ENCODE data around the gene ZNF814. TPM values are rescaled to one million over a fixed set of nuclear protein-coding genes. Genes with fewer than 3 reads are reported as not detected.
A peak's percentile ranks its signal among the peaks of the same experiment; 100 is the strongest.
"Not testable (repeated sequence)": the region's sequence is repeated elsewhere in the genome, so short reads cannot be mapped to it uniquely, and the experiment has no call there.

Gene ZNF814
- total RNA-seq, 1 experiment from 2014 or later: 4.8 TPM

- ATAC-seq (peak; percentile 100), DNase-seq (ENCODE audit: low read depth, low spot score) (peak; percentile 91)
- Histone ChIP-seq H3K9me3 (ENCODE audit: control insufficient read depth, insufficient read depth, low read depth, low read length) (peaks cover 25% of the 10 kb centered on the region; the same call in 1 of the 2 replicates), H3K27ac (ENCODE audit: low read length) (peak within 1 kb of the TSS; percentile 91), H3K4me3 (ENCODE audit: low read depth in 2 of 2, low read length in 2 of 2) (peak within 1 kb of the TSS; percentile 86 to 88)
- TSS peak; percentile 81 for BruUV-seq (replicated peaks)
- CTCF ChIA-PET: interaction anchor here (0.7 kb wide), 1 partner anchor 253 kb away, joined by 3 read pairs; no protein-coding TSS in a partner anchor
- POLR2A ChIA-PET: interaction anchor here (0.6 to 0.7 kb wide), 2 partner anchors 235 to 252 kb away, joined by 3 to 5 read pairs; partner anchors contain the start of gene ZNF551
- in situ Hi-C loops (cut with HindIII; ENCODE audit: low pct_unique_long_range_greater_than_20kb, low sequenced_read_pairs); H3K27me3 ChIP-seq (ENCODE audit: control insufficient read depth, insufficient read depth, low read length); H3K4me1 ChIP-seq (ENCODE audit: control insufficient read depth, insufficient read depth, low read length); H3K36me3 ChIP-seq (ENCODE audit: control insufficient read depth, insufficient read depth, low read length); intact Hi-C loops (cut with micrococcal nuclease; ENCODE audit: unreplicated experiment): not testable (repeated sequence)
- TF ChIP-seq POLR2AphosphoS5 (IDR thresholded peaks at IDR 0.05; ENCODE audit: low read depth, low read length): peak; percentile 88
- peak; percentile 77 for TF ChIP-seq CTCF (IDR thresholded peaks at IDR 0.05)
- 0 out of 2 replicates have a peak, but pooled peaks have one; percentile 55 for TF ChIP-seq SIN3A (IDR thresholded peaks at IDR 0.05; ENCODE audit: borderline replicate concordance, insufficient read depth, low read depth, low read length)
Measured at GRCh38 chr19:57916168-57916995, 27.5 kb upstream of the ZNF814 start, which contains the start of gene ZNF417. TSS of gene ZNF417 (minus strand) at chr19:57916592. CDS start at chr19:57916411, 181 bp downstream.

- no peak overlapping the region for H3K4me3 ChIP-seq (ENCODE audit: low read depth in 2 of 2, low read length in 2 of 2)
- intact Hi-C loops (cut with micrococcal nuclease; ENCODE audit: unreplicated experiment) (no loop called here), in situ Hi-C loops (cut with HindIII; ENCODE audit: low pct_unique_long_range_greater_than_20kb, low sequenced_read_pairs) (no loop called here)
- no peak for TF ChIP-seq CTCF (IDR thresholded peaks at IDR 0.05)
- TF ChIP-seq TCF7L2 (IDR thresholded peaks at IDR 0.05; ENCODE audit: low read depth, low read length): no peak
- TF ChIP-seq POLR2AphosphoS5 (IDR thresholded peaks at IDR 0.05; ENCODE audit: low read depth, low read length): no peak
- H3K4me1 ChIP-seq (ENCODE audit: control insufficient read depth, insufficient read depth, low read length): no peaks in the 10 kb centered on the region; the same call in 1 of the 2 replicates
- peaks cover 3% of the 10 kb centered on the region; the same call in 1 of the 2 replicates for H3K36me3 ChIP-seq (ENCODE audit: control insufficient read depth, insufficient read depth, low read length)
- H3K27ac ChIP-seq (ENCODE audit: low read length): no peak overlapping the region
- H3K27me3 ChIP-seq (ENCODE audit: control insufficient read depth, insufficient read depth, low read length): no peaks in the 10 kb centered on the region
- CTCF ChIA-PET: no interaction called here
- POLR2A ChIA-PET: interaction anchor here (0.5 kb wide), 1 partner anchor 418 kb away, joined by 17 read pairs; no protein-coding TSS in a partner anchor
- ATAC-seq (no peak), DNase-seq (ENCODE audit: low read depth, low spot score) (no peak)
- H3K9me3 ChIP-seq (ENCODE audit: control insufficient read depth, insufficient read depth, low read depth, low read length): peaks cover 31% of the 10 kb centered on the region; the same call in 1 of the 2 replicates
- no TSS peak for BruUV-seq (replicated peaks)
Measured at GRCh38 chr19:57914531-57914930, 25.7 kb upstream of the ZNF814 start.

- ATAC-seq (no peak), DNase-seq (ENCODE audit: low read depth, low spot score) (no peak)
- Histone ChIP-seq H3K4me1 (ENCODE audit: control insufficient read depth, insufficient read depth, low read length) (no peaks in the 10 kb centered on the region), H3K27ac (ENCODE audit: low read length) (no peak overlapping the region), H3K27me3 (ENCODE audit: control insufficient read depth, insufficient read depth, low read length) (no peaks in the 10 kb centered on the region), H3K36me3 (ENCODE audit: control insufficient read depth, insufficient read depth, low read length) (peaks cover 3% of the 10 kb centered on the region; the same call in 1 of the 2 replicates), H3K4me3 (ENCODE audit: low read depth in 2 of 2, low read length in 2 of 2) (no peak overlapping the region), H3K9me3 (ENCODE audit: control insufficient read depth, insufficient read depth, low read depth, low read length) (peaks cover 33% of the 10 kb centered on the region; the same call in 1 of the 2 replicates)
- TF ChIP-seq TCF7L2 (IDR thresholded peaks at IDR 0.05; ENCODE audit: low read depth, low read length) (no peak), REST (IDR thresholded peaks at IDR 0.05; ENCODE audit: insufficient read depth in 1 of 2, low read depth in 2 of 2, low read length in 1 of 2) (no peak), POLR2AphosphoS5 (IDR thresholded peaks at IDR 0.05; ENCODE audit: low read depth, low read length) (no peak), SIN3A (IDR thresholded peaks at IDR 0.05; ENCODE audit: borderline replicate concordance, insufficient read depth, low read depth, low read length) (no peak), CTCF (IDR thresholded peaks at IDR 0.05) (no peak)
- intact Hi-C loops (cut with micrococcal nuclease; ENCODE audit: unreplicated experiment): no loop called here
- no TSS peak for BruUV-seq (replicated peaks)
- ChIA-PET POLR2A (no interaction called here), CTCF (interaction anchor here (0.7 kb wide), 1 partner anchor 421 kb away, joined by 3 read pairs; no protein-coding TSS in a partner anchor)
- in situ Hi-C loops (cut with HindIII; ENCODE audit: low pct_unique_long_range_greater_than_20kb, low sequenced_read_pairs): no loop called here
Measured at GRCh38 chr19:57907394-57907793, 18.6 kb upstream of the ZNF814 start.
